ENCODE data around the gene MR1.

The MR1 gene

DNA sequence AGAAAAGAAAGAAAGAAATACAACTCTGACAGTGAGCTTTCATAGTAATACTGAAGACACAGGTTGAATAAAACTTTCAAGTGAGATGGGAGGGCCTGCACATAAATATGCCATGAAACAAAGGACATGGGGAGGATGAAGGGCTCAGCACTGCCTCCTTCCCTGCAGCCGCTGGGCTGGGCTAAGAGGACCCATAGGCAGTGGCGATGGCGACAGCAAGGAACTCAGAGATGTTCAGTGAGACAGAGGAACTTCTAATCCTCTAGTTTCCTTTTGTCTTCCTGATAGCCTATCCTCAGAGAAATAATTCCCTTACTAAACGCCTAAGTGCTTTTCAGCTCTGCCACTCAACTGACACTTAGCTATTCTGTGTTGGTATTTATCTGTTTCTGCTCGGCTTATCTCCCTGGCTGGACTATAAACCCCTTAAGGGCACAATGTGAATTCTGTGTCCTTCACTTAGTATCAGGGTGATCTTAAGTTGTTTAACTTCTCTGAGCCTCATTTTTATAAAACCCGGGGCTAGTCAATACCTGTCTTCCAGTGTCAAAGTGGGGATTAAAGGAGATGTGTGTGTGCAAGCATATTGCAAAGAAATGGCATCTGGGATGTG, 30.3 kb downstream of the MR1 start:
- DNase-seq (ENCODE audit: low read depth), result no peak
- TF ChIP-seq, protein P1, sequence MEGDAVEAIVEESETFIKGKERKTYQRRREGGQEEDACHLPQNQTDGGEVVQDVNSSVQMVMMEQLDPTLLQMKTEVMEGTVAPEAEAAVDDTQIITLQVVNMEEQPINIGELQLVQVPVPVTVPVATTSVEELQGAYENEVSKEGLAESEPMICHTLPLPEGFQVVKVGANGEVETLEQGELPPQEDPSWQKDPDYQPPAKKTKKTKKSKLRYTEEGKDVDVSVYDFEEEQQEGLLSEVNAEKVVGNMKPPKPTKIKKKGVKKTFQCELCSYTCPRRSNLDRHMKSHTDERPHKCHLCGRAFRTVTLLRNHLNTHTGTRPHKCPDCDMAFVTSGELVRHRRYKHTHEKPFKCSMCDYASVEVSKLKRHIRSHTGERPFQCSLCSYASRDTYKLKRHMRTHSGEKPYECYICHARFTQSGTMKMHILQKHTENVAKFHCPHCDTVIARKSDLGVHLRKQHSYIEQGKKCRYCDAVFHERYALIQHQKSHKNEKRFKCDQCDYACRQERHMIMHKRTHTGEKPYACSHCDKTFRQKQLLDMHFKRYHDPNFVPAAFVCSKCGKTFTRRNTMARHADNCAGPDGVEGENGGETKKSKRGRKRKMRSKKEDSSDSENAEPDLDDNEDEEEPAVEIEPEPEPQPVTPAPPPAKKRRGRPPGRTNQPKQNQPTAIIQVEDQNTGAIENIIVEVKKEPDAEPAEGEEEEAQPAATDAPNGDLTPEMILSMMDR (conservative IDR thresholded peaks at IDR 0.05; ENCODE audit: low read depth, low read length), result no peak
- H3K4me3 ChIP-seq (ENCODE audit: low read depth, low read length), result no peak overlapping the region

DNA sequence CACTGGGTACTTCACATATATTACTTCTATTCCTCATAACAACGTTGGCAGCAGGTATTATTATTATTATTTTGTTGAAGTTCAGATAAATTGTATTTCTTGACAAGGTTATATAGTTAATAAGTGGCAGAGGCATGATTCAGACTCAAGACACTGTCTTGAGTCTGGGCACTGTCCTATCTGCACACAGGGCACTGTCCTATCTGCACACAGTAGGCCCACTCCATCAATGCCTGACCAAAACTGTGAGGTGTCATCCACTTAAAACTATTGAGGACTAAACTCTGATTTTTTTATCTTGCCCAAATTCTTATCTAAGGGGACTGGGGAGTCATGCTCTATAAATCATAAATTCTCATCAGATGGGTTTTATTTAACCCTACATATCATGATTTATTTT, 30.9 kb downstream of the MR1 start:
- no peak for DNase-seq (ENCODE audit: low read depth)
- TF ChIP-seq, protein P1 (conservative IDR thresholded peaks at IDR 0.05; ENCODE audit: low read depth, low read length), result no peak
- no peak overlapping the region for H3K4me3 ChIP-seq (ENCODE audit: low read depth, low read length)

DNA sequence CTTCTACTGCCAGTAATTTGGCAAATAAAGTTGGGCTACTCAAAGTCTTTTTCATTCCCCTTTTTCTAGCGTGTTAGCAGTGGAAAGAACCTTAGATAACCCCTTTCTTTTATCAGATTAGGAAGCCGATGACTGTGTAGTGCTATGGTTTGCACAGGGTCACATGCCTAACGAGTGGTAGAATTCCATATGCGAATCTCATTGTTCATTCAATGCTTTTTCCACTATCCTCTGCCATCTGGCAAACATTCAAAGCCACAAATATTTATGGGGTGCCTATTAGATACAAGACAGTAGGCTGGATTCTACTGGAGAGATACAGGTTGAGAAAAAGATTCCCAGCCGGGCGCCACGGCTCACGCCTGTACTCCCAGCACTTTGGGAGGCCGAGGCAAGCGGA, 39.9 kb downstream of the MR1 start:
- H3K4me3 ChIP-seq (ENCODE audit: low read depth, low read length), result no peak overlapping the region
- DNase-seq (ENCODE audit: low read depth), result peak; percentile 89
- TF ChIP-seq, protein P1 (conservative IDR thresholded peaks at IDR 0.05; ENCODE audit: low read depth, low read length), result no peak

DNA sequence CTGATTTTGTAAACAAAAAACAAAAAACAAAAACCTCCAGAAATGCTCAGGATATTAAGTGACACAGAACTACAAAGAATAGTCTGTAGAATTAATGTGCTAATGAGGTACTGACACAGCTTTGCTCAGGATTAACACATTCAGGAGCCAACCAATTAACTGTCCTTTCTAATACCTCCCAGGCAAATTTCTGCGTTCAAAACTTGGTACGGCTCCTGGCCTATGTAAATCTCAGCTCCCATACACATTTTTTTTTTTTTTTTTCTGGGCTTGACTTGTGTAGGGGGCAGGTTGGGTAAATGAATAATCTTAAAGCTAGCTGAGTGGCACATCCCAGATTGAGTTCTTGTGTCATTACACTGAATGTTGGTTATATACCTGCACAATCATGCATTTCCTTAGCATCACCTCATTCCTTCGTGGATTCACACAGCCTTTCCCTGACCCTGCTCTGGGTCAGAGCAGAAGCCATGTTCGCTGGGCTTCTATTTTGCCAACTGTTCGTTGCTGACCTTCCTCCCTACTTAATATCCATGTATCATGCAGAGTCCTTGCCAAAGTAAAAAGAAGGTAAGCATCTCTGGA, 42.1 kb downstream of the MR1 start:
- no peak for DNase-seq (ENCODE audit: low read depth)
- TF ChIP-seq, protein P1 (conservative IDR thresholded peaks at IDR 0.05; ENCODE audit: low read depth, low read length), result no peak
- H3K4me3 ChIP-seq (ENCODE audit: low read depth, low read length), result no peak overlapping the region

DNA sequence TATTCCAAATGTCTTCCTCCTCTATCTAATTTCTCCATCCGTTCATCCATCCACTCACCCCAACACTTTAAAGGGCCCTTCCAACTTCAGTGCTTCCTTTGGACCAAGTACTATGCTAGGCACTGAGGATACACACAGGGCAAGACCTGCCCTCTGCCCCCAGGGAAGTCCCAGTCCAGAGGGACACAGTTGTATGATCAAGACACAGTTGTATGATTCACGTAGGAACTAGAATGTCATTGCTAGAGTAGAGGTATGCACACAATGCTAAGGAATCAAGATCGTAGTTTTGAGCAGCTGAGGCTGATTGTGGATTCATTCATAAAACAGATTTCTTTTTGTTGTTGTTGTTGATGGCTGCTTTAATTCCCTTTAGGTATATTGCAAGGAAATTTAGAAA, 43.1 kb downstream of the MR1 start:
- no peak for DNase-seq (ENCODE audit: low read depth)
- no peak overlapping the region for H3K4me3 ChIP-seq (ENCODE audit: low read depth, low read length)
- TF ChIP-seq, protein P1 (conservative IDR thresholded peaks at IDR 0.05; ENCODE audit: low read depth, low read length), result no peak

DNA sequence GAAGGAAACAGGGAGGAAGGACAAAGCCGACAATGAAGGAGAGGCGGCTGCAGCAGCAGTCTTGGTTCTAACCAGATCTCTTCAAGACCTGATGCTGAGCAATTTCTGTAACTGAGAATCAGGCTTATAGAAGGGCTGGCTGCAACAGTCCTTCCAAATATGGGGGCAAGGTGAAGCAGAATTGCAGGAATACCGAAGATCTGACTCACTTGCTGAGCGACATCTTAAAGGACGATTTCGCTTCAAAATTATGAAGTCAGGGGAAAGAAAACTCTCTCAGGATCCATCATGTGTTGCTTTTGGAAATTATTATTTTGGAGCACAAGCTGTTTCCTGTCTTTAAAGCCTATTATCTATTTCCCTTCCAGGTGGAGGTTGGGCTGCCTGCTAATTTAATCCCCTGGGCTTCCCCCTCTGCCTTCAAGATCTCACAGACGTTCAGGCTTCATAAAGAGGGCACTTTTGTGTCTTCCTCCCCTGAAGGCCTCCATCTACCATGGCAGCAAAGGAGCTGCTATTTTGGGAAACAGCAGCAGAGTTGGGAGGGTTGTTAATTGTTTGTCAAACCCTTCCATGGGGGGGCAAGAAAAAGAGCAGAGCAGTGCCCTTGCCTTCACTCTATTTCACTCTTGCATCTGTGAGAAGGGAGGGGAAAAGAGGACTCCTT, 43.9 kb downstream of the MR1 start:
- no peak overlapping the region for H3K4me3 ChIP-seq (ENCODE audit: low read depth, low read length)

More for the DNA sequence above, 43.9 kb downstream of the MR1 start:
- TF ChIP-seq, protein P1 (conservative IDR thresholded peaks at IDR 0.05; ENCODE audit: low read depth, low read length), result no peak
- peak; percentile 63 for DNase-seq (ENCODE audit: low read depth)

Data from choroid plexus epithelial cell (primary cell).